HL-60 (cell line): ENCODE data around the gene INPP4B.

Experiments
- DNase-seq, 2 experiments: peaks; one replicate each; pipeline ENCODE4 v3.0.0-alpha.2; 2010 to 2020; ENCODE audit warnings: low read depth in 1 of 2, low spot score in 1 of 2
- H3K27ac ChIP-seq: fragments of 250-450 bp; sonication (Bioruptor Pico); replicated peaks from 2 replicates; pipeline ENCODE4 v1.5.1; 2020; ENCODE audit warnings: mild to moderate bottlenecking, moderate library complexity
- H3K27me3 ChIP-seq: fragments of 250-450 bp; sonication (Bioruptor Pico); 2 replicates; pipeline ENCODE4 v1.5.1; 2021; ENCODE audit warnings: mild to moderate bottlenecking, moderate library complexity; ENCODE audit not compliant: insufficient read depth, poor library complexity, severe bottlenecking
- H3K4me3 ChIP-seq: replicated peaks from 2 replicates; pipeline ENCODE4 v1.5.1; 2011; ENCODE audit warnings: mild to moderate bottlenecking, control low read depth, low read length; ENCODE audit not compliant: insufficient read depth
- CTCF ChIP-seq: IDR thresholded peaks from one replicate; pipeline ENCODE4 v1.5.1; 2011; ENCODE audit warnings: low read length, control low read depth, inconsistent platforms; ENCODE audit not compliant: insufficient read depth
- GABPA ChIP-seq: IDR thresholded peaks from 2 replicates; pipeline ENCODE4 v1.6.1; 2012; ENCODE audit warnings: low read depth
- POLR2AphosphoS5 ChIP-seq: IDR thresholded peaks from 2 replicates; pipeline ENCODE4 v1.6.1; 2012; ENCODE audit warnings: low read depth
- REST ChIP-seq: IDR thresholded peaks from 2 replicates; pipeline ENCODE4 v1.6.1; 2012; ENCODE audit warnings: low read depth; ENCODE audit not compliant: insufficient replicate concordance
- SPI1 ChIP-seq: IDR thresholded peaks from 2 replicates; pipeline ENCODE4 v1.6.1; 2012; ENCODE audit warnings: low read depth, mild to moderate bottlenecking, borderline replicate concordance

INPP4B gene

GRCh38 chr4:142598132-142598531, 248.0 kb downstream of the INPP4B start:
- no peak for TF ChIP-seq SPI1
- no peak for TF ChIP-seq GABPA
- no peak for TF ChIP-seq POLR2AphosphoS5
- TF ChIP-seq CTCF, result no peak
- TF ChIP-seq REST, result no peak
- Histone ChIP-seq H3K27me3 (no peaks in the 10 kb centered on the region), H3K27ac (no peak overlapping the region), H3K4me3 (no peak overlapping the region)
- no peak for DNase-seq

GRCh38 chr4:142596595-142596994, 249.5 kb downstream of the INPP4B start:
- Histone ChIP-seq H3K27me3 (no peaks in the 10 kb centered on the region), H3K4me3 (no peak overlapping the region), H3K27ac (no peak overlapping the region)
- DNase-seq, result no peak
- TF ChIP-seq REST (no peak), CTCF (no peak), SPI1 (no peak), GABPA (no peak), POLR2AphosphoS5 (no peak)

GRCh38 chr4:142596121-142596520, 250.0 kb downstream of the INPP4B start:
- no peak for TF ChIP-seq POLR2AphosphoS5
- Histone ChIP-seq H3K4me3 (no peak overlapping the region), H3K27me3 (no peaks in the 10 kb centered on the region), H3K27ac (no peak overlapping the region)
- DNase-seq, result no peak

- TF ChIP-seq POLR2AphosphoS5, result no peak
- TF ChIP-seq SPI1, result no peak
- no peak for TF ChIP-seq CTCF
- DNase-seq, result no peak
- Histone ChIP-seq H3K27ac (no peak overlapping the region), H3K27me3 (no peaks in the 10 kb centered on the region), H3K4me3 (no peak overlapping the region)
These were observed 250.8 kb downstream of the INPP4B start for GRCh38 chr4:142595222-142595871.
